WERI-Rb-1 (cell line): ENCODE measurements around the gene SPAG9.

Source experiments
- DNase-seq: peaks from one replicate; pipeline ENCODE4 v3.0.0-alpha.2; 2020
- H3K27ac ChIP-seq: fragments of 250-450 bp; sonication (Bioruptor Pico); 2 replicates; pipeline ENCODE4 v1.5.1; 2020; ENCODE audit warnings: mild to moderate bottlenecking, moderate library complexity
- H3K27me3 ChIP-seq: fragments of 250-450 bp; sonication (Bioruptor Pico); 2 replicates; pipeline ENCODE4 v1.5.1; 2021; ENCODE audit warnings: mild to moderate bottlenecking, low read depth, moderate library complexity; ENCODE audit not compliant: insufficient read depth, severe bottlenecking
- H3K36me3 ChIP-seq: fragments of 250-450 bp; sonication (Bioruptor Pico); 2 replicates; pipeline ENCODE4 v1.5.1; 2020; ENCODE audit warnings: mild to moderate bottlenecking, moderate library complexity
- H3K4me3 ChIP-seq: 2 replicates; pipeline ENCODE4 v1.5.1; 2011; ENCODE audit warnings: low read depth, mild to moderate bottlenecking, control low read depth, low read length
- H3K9me3 ChIP-seq: fragments of 250-450 bp; sonication (Bioruptor Pico); 2 replicates; pipeline ENCODE4 v1.5.1; 2021; ENCODE audit warnings: mild to moderate bottlenecking, moderate library complexity; ENCODE audit not compliant: severe bottlenecking
- TF ChIP-seq, protein P1 (sequence below): IDR thresholded peaks from 2 replicates; pipeline ENCODE4 v1.5.1; 2011; ENCODE audit warnings: low read depth, mild to moderate bottlenecking, control low read depth, inconsistent platforms, low read length

Gene SPAG9

DNA sequence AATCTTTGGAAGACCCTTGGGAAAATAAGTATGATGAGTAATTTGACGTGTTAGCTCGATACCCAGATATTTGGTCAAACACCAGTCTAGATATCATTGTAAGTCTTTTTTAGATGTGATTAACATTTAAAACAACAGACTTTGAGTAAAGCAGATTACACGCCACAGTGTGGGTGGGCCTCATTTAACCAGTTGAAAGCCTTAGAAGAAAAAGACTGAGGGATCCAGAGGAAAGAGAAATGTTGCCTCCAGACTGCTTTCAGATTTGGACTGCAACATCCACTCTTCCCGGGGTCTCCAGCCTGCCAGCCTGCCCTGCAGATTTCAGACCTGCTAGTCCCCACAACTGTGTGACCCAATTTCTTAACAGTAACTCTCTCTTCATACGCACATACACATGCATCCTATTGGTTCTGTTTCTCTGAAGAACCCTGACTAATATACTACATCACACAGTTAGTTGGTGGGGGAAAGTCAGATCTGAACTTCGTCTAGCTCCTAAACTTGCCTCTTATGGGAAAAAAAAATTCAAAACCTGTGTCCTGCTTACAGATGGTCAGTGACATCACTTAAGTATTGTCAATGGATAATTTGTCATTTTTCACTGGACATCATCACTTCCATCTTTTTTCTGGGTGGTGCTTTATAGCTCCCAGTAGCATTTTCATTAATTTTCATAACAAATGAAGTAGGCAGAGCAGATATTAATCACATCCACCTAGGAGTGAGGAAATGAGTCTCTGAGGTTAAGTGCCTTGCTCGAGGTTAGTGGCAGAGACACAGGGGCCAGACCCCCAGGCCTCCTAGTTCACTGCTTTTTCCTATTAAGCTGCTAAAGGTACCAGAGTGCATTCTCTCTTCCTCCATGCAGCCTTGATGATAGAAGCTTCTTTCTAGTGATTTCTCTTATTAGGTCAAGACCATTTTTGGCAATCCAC is 146.8 kb downstream of the SPAG9 start:
- Histone ChIP-seq H3K36me3 (peaks cover 66% of the 10 kb centered on the region), H3K27me3 (no peaks in the 10 kb centered on the region), H3K4me3 (no peak overlapping the region), H3K9me3 (no peaks in the 10 kb centered on the region), H3K27ac (no peak overlapping the region)
- DNase-seq, result no peak
- TF ChIP-seq, protein P1, sequence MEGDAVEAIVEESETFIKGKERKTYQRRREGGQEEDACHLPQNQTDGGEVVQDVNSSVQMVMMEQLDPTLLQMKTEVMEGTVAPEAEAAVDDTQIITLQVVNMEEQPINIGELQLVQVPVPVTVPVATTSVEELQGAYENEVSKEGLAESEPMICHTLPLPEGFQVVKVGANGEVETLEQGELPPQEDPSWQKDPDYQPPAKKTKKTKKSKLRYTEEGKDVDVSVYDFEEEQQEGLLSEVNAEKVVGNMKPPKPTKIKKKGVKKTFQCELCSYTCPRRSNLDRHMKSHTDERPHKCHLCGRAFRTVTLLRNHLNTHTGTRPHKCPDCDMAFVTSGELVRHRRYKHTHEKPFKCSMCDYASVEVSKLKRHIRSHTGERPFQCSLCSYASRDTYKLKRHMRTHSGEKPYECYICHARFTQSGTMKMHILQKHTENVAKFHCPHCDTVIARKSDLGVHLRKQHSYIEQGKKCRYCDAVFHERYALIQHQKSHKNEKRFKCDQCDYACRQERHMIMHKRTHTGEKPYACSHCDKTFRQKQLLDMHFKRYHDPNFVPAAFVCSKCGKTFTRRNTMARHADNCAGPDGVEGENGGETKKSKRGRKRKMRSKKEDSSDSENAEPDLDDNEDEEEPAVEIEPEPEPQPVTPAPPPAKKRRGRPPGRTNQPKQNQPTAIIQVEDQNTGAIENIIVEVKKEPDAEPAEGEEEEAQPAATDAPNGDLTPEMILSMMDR, result no peak

DNA sequence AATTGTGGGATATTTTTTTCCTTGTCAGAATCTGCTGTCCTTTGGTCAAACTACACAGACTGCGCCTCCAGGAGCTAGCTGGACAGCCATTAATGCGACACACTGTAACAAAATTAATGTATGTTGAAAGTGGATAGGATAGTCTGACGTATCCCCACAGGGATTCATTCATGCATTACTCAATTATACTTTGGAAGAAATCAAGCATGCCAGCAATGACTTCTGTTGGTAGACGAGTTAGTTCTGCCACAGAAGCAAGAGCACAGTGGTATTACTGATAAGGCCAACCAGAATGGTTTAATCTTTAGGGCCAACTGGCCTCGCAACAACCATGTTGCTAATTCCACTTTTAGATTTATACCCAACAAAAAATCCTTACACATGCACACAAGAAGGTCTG is 148.1 kb downstream of the SPAG9 start:
- H3K4me3 ChIP-seq, result no peak overlapping the region
- no peak for DNase-seq
- peaks cover 58% of the 10 kb centered on the region for H3K36me3 ChIP-seq
- no peaks in the 10 kb centered on the region for H3K9me3 ChIP-seq
- H3K27ac ChIP-seq, result no peak overlapping the region
- H3K27me3 ChIP-seq, result no peaks in the 10 kb centered on the region
- TF ChIP-seq, protein P1, result no peak

DNA sequence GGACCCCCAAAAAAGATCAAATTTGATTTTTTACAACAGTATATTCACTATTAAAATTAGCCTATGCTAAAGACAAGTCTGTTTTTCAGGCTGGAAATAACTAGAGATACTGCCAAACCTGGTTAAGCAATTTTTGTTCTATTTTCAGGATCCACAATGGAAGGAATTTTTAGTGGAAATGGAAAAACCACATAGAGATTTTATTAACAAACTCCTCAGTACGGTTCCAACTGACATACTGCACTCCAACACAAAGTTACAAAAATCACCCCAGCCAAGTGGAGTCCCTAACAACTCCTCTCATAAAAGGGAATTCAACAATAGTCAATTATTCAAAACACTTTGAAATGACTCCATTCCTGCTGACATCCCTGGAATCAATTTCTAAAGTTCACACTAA is 152.9 kb downstream of the SPAG9 start:
- Histone ChIP-seq H3K9me3 (no peaks in the 10 kb centered on the region), H3K27ac (no peak overlapping the region), H3K36me3 (peaks cover 54% of the 10 kb centered on the region), H3K4me3 (no peak overlapping the region), H3K27me3 (no peaks in the 10 kb centered on the region)
- TF ChIP-seq, protein P1, result no peak
- no peak for DNase-seq

DNA sequence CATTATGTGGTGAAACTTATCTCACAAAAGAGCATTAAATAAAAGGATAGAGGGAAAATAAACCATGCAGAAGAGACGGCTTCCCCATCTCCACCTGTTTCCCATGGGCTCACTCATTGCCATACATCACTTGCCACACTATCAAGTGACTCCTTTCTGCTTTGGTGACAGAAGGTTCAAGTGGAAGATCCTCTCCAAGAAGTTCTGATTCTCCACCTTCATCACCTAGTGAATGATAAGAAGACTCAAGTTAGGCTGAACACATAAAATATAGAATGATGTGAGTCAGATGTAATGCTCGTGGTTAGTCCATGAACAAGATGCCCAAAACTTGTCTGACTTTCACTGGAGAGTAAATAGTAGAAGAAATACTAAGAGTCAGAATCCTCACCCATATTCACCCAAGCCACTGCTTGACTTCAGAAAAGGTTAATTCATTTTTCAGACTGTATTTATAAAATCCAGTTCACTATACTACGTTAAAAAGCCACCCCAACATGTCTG is 154.5 kb downstream of the SPAG9 start:
- no peaks in the 10 kb centered on the region for H3K9me3 ChIP-seq
- H3K36me3 ChIP-seq, result peaks cover 63% of the 10 kb centered on the region
- TF ChIP-seq, protein P1, result no peak
- no peak for DNase-seq
- H3K27me3 ChIP-seq, result no peaks in the 10 kb centered on the region
- H3K4me3 ChIP-seq, result no peak overlapping the region
- H3K27ac ChIP-seq, result no peak overlapping the region

DNA sequence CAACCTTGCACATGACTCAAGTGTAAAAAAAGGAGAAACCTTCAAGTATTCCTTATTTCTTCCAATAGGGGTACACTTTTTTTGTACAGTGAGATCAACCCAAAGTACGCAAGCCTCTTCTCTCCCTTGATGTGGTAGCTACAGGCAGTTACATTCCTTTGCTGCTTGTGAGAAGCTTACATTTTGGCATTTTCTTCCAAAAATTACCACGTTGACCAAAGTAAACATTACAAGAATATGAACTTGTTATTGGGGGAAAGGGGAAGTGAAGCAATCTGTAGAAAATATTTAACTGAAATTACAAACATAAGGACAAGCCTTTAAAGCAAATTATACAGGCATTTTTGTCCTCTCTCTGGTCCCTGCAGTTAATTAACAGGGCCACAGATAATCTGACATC is 157.5 kb downstream of the SPAG9 start:
- DNase-seq, result no peak
- Histone ChIP-seq H3K4me3 (no peak overlapping the region), H3K9me3 (no peaks in the 10 kb centered on the region), H3K27ac (no peak overlapping the region), H3K27me3 (no peaks in the 10 kb centered on the region), H3K36me3 (peaks cover 44% of the 10 kb centered on the region)
- TF ChIP-seq, protein P1, result no peak
